ENCODE data around the gene CPE. TPM values are rescaled to one million over a fixed set of nuclear protein-coding genes. Genes with fewer than 3 reads are reported as not detected.
A peak's percentile ranks its signal among the peaks of the same experiment; 100 is the strongest.
"Not testable (repeated sequence)": the region's sequence is repeated elsewhere in the genome, so short reads cannot be mapped to it uniquely, and the experiment has no call there.

The CPE gene
- total RNA-seq, 1 experiment from 2014 or later = 21.4 TPM

DNA sequence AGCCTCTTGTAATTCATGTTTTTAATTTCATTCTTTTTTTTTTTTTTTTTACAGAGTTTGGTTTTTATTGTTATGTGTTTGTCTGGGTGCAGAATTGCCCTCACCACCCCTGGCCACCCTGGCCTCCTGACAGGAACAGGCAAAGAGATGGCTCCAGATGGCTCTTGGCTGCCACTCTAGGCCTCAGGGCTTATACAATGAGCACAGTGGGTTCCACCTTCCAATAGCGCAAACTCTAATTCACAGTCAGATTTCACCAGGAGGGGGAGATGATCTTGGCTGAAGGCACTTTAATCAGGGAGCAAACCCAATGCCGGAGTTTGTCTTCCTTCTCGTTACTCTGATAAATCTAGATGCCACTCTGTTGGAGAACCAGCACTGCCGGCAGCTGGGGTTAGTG, 24.8 kb downstream of the CPE start:
- no peak for DNase-seq (ENCODE audit: low spot score)

DNA sequence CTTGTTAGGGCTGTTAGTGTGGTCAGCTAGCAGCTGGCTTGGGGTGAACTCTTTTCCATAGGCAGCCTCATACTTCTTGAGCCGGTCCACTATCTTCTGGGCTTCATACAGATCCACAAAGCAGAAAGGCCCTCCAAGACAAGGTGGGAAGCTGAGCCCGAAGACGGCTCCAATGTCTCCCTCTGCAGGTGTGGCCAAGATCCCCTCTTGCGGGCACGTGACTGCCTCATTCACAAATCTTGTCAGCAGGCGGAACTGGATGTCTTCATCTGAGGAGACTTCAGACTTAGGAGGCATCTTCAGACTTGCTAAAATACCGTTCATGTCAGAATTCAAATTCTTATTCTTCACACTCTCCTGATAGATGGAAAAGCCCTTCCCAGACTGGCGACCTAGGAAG, 25.3 kb downstream of the CPE start:
- no peak for DNase-seq (ENCODE audit: low spot score)

DNA sequence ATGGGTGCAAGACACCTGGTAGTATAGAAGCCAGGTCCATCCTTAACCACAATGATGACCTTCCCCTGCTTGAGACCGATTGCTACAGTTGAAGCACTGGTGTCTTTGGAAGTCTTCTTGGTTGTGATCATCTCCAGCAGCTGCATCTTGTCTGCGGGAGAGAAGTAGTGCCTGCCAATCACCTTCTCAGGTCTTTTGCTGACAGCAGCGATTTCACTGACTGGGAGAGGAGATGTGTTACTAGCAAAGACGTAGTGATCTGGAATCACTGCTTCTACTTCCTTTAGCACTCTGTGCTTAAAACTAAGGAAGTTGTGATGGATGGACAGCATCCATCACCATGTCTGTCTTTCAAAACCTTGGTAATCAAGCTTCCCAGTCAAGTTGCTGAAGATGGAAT, 25.9 kb downstream of the CPE start:
- DNase-seq (ENCODE audit: low spot score) = no peak

DNA sequence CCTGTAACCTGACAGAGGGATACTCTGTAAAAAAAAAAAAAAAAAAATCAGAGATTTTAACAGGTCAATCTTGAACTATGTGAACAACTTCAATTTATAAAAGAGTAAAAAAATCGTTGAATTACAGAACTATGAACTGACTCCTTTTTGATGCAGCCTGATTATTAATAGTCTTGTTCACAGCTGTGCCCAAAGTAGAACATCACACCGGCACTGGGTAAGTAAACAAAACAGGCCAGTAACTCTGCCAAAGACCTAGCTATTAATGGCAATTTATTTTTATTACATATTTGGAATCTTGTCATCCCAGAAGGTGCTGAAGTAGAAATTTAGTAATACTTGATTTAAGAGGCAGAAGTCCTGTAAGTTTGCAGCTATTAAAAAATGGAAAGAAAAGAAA, 31.4 kb downstream of the CPE start:
- DNase-seq (ENCODE audit: low spot score) = no peak

DNA sequence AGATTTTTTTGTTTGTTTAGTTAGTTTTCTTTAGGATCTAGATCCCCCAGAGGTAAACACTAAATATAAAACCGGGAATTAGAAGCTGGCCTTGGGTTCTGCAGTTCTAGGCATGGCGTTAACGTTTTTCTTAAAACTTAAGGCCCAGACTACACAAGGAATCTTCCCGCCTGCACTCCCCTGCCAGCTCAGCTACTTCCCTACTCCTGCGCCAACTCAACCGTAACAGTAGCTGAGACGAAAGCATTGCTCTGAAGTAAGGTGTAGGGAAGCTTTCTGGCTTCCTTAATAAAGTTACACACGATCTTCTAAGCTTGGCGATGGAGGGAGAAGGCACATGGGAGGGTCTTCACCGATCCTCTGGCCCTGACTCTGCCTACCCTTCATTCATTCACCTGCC, 37.1 kb downstream of the CPE start:
- DNase-seq (ENCODE audit: low spot score) = no peak

DNA sequence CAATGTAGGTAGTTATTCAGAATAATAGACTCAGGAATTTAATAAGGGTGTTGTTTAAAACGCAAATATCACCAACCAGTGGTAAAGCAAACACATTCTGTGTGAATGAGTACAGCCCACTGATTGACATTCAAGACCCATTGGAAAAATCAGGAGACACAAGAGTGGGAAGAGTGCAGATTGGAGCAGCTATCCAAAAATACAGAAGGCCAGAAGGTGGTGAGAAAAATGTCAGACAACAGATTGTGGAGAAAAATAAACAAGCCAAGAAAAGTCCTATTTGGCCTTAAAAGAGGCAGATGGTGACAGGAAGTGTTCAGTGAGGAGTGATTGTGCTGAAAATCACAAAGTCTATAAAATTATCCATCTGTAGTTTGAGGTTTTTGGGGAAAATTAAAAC, 39.3 kb downstream of the CPE start:
- DNase-seq (ENCODE audit: low spot score) = no peak

DNA sequence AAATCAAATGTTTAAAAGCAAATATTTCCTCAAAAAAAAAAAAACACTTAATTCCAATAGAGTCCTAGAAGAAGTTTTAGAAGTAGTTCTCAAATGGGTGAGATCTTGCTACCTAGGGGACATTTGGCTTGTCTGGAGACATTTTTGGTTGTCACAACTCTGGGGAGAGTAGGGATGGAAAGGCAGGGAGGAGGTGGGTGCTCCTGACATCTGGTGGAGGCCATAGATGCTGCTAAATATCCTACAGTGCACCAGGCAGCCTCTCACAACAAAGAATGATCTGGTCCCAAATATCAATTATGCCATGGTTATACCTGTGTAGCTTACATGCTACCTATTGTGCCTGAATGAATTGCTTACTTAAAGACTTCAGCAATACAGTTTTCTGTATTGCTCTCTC, 46.8 kb downstream of the CPE start:
- DNase-seq (ENCODE audit: low spot score) = no peak

DNA sequence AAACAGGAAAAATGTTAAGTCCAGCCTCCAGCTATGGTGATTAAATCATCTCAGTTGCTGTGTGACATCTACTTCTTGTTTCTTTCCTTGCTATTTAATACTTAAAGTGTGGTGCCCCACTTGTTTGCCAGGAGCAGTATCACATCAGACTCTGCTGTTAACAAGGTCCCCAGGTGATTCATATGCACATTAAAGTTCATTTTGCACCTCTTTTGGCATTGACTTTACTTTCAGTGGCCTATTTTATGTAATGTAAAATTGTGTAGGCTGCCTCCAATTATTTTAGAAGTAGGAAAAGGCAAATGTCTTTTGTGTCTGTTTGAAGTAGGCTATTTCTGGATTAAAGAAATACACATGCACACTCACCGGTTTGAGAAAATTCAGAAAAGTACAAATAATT, 47.5 kb downstream of the CPE start:
- no peak for DNase-seq (ENCODE audit: low spot score)

DNA sequence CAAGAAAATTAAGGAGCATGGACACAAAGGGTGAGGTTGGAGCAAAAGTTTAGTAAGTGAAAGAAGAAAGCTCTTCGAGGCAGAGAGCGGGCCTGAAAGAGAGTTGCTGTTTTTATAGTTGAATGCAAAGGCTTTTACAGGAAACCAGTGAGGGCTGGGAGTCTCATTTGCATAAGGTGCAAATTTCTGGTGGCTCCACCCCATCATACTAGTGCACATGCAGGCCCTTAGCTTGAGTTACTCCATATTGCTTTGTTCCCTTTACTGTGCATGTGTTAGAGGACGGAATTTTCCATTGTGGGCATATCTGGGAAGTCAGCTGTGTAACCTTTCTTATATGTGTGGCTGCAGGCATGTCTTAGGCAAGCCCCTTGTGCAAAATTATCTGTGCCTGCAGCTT, 48.0 kb downstream of the CPE start:
- no peak for DNase-seq (ENCODE audit: low spot score)

DNA sequence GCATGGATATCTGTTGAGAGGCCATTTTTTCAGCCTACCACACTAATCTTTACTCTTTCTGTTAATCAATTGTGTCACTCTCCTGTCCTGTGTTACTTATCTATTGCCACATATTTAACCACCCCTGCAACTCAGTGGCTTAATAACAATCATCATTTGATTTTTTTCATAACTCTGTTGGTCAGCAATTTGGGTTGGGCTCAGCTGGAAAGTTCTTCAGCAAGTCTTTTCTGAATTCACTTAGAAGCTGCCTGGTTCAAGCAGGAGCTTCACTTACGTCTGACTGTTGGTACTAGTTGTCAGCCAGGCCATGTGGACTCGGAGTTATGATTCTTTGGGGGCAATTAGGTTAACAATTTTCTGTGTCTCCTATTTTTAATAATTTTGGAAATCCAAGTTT, 50.1 kb downstream of the CPE start:
- no peak for DNase-seq (ENCODE audit: low spot score)

DNA sequence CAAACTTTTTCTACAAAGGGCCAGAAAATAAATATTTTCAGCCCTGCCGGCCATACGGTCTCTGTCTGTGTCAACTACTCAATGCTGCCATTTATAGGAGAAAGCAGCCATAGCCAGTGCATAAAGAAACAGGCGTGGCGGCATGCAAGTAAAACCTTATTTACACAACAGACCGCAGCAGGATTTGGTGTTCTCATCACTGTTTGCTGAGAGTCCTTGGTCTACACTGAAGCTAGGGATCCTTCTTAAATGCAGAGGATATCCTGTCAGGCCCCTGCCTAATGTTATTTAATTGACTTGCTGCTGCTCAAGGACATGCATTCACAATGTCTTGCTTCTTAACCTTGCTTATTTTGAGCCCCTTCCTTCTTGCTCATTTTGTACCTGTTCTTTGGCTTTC, 54.7 kb downstream of the CPE start:
- DNase-seq (ENCODE audit: low spot score) = peak; percentile 41

DNA sequence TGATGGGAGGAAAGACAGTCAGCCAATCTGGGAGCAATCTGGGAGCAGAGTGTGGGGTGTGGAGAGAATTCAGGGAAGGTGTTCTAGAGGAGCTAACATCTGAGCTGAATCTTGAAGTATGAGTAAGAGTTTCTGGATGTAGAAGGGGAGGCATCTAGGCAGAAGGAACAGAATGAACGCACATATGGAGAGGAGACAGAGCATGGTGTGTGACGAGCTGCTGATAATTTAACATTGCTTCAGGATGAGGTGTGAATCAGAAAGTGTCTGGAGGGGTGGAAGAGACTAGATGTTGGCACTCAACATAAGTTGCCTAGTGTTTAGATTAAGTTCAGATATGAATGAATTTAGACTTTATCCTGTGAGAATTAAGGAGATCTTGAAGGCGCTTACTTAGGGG, 58.9 kb downstream of the CPE start:
- no peak for DNase-seq (ENCODE audit: low spot score)

DNA sequence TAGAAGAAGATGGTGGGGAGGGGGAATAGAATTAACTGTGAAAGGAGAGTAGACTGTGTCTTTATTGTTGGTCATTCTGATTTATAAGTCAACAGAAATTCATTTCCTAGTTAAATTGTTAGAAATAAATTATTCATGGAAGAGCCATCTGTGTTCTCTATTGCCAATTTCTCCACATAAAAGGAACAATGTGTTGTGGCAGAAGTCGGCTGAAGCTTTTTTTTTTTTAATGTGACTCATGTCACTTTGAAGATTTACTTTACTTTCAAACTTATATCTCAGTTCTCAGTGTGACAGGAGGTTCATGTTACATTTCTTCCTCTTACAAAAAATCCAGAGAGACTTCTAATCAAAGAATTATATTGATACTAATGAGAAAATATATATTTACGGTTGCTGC, 60.5 kb downstream of the CPE start:
- DNase-seq (ENCODE audit: low spot score) = no peak

DNA sequence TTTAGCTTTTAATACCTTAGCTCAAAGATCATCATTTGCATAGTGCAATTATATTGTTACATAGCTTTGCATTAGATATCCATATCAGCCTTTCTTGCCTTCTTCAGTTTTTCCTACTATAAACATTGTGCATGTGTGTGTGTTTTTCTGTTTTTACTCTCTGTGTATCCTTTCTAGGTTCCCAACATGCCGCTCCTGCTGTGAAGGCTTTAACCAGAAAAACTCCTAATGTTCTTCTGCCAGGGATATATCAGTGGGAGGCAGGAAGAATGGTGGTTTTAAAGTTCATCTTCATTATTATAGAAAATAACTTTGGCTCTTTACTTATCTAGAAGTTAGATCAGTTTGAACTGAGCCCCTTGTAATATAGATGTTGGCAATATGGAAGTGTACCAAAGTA, 61.2 kb downstream of the CPE start:
- DNase-seq (ENCODE audit: low spot score) = peak; percentile 19

DNA sequence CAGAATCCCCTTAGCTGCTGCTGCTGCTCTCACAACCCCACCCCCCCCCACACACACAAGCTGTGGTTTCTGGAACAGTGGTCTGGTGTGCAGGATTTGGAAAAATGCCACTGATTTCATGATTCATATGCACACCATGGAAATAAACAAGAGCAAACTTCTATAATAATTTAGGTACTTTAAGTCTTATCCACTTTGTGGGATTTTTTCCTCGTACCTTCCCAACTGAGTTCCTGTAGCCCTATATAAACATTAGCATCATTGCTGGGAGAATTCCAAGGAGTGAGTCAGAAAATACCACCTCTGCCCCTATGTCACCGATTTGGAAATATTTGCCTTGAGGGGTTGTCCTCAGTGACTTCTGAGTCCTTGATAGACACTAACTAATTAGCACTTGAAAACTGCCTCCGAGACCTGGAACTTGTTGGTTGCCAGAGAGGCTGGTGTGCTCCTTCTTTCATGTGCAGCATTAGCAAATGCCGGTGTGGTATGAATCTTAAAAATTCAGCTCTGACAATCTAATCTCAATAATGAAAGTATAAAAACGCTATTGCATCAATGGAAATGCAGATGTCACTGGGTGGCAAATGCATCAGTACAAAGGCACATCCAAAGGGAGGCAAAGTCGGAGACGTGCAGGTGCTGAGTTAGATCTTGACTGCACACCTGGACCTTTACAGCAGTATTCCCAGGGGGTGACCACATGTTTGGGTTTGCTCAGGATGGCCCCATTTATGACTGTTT, 61.8 kb downstream of the CPE start:
- peak; percentile 89 for DNase-seq (ENCODE audit: low spot score)

DNA sequence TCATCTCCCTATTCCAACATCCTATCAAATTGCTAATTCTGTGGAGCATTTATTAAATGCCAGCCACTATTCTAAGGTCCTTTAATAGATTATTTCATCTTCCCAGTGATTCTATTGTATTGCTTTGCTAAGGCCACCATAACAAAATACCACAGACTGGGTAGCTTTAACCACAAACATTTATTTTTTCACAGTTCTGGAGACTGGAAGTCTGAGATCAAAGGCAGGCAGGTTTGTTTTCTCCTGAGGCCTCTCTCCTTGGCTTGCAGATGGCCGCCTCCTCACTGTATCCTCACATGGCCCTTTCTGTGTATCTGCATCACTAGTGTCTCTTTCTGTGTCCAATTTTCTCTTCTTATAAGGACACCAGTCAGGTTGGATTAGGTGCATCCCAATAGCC, 64.5 kb downstream of the CPE start:
- DNase-seq (ENCODE audit: low spot score) = no peak

DNA sequence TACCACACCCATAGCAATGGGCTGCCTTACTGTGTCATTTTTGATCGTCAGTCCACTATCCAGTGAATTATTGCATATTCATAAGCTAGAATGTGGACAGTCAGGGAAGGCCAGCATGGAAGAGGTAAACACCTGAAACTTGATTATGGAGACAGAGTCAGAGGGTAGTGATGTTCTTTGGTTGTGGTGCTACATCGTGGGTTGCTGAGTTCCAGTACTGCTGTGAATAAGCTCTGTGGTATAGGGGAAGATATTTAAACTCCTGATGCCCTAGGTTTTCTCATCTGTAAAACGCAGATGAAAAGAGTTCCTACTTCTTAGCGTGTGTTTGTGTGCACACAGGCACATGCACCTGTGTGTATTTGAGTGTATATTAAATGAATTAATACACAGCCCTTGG, 69.9 kb downstream of the CPE start:
- DNase-seq (ENCODE audit: low spot score) = no peak

DNA sequence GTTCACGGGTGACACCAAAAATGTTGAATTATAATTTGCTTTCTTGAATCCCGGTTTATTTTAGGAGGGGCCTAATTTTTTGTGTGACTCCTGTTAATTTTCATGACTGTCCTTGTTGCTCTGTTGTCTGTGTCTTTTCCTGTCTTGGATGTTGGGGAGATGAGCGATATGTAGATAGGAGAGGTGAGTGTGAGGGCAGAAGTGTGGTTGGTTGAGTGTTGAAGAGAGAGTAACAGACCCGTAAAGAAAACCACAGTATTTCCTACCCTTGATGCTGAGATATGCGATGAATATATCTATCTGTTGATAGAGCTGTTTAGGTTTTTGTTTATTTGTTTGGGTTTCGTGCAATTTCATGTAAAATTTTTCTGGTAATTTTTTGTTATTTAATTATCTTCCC, 70.5 kb downstream of the CPE start:
- no peak for DNase-seq (ENCODE audit: low spot score)

DNA sequence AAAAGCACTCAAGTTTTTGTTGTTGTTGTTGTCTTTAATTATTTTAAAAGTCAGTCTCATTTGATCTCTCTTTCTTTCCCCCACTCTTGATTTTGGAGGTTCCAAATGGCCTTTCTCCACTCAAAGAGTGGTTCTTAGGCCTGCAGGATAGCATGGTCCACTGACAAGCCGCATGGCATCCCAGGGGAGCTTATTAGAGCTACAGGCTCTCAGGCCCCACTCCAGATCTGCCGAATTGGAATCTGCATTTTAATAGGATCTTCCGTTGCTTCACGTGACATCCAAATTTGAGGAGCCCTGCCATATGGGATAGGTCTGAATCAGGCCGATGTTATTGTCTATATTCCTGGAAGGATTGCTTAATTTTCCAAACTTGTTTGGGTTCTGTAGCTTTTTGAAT, 72.1 kb downstream of the CPE start:
- no peak for DNase-seq (ENCODE audit: low spot score)

DNA sequence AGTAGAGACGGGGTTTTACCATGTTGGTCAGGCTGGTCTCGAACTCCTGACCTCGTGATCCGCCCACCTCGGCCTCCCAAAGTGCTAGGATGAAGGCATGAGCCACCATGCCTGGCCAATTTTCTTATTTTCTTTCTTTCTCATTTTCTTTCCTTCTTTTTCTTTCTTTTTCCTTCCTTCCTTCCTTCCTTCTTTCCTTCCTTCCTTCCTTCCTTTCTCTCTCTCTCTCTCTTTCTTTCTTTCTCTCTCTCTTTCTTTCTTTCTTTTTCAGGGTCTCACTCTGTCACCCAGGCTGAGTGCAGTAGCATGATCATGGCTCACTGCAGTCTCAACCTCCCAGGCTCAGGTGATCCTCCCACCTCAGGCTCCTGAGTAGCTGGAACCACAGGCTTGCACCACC, 74.3 kb downstream of the CPE start:
- not testable (repeated sequence) for DNase-seq (ENCODE audit: low spot score)

DNA sequence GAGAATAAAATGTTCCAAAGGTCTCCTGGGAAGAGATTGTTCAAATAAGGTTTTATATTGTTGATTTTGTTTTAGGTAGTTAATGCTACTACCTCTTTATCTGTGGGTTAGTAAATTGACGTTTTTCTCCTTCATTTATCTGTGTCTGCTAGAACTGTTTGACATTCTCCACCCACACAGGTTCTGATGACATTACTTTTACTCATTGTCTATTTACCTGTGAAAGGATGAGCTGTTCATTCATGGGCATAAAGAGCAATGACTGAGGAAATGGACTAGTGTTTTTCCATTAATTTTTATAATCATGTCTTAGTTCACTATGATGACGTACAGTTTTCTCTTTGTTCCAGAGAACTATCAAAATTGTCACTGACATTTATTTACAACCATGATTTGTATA, 75.6 kb downstream of the CPE start:
- DNase-seq (ENCODE audit: low spot score) = no peak

DNA sequence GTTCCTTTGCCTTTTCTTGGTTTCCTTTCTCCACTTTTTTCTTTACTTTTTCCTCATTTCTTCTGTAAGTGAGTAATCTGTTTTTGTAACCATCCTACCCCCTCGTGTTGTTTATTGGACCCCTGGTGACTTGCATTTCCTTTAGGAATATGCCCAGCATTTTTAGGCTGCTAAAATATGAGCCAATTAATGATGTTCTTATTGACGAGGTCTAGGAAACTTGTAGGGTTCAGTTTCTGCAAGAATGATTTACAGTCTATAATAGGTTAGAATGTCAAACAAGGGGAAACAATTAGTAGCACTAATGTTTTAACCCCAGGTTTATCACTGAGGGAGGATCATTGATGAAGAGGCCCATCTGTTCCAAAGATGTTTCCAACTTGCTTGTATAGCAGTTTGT, 79.0 kb downstream of the CPE start:
- DNase-seq (ENCODE audit: low spot score) = no peak

DNA sequence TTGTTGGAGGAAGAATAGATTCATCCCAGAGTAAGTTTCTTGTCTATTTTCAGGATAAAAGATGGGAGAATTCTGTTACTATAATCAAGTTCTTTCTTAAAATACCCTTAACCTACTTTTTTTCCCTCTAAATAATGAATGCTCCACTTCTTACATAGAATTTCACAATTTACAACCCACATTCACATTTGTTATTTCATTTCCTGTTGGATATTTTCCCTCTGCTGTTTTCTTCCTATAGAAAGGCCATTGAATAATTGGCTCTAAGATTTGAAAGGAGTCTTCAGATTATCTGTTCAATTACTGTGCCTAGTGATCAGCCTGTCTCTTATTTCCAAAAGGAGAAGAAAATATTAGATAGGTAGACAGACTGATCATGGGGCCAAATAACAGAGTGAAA, 79.7 kb downstream of the CPE start:
- DNase-seq (ENCODE audit: low spot score) = no peak

DNA sequence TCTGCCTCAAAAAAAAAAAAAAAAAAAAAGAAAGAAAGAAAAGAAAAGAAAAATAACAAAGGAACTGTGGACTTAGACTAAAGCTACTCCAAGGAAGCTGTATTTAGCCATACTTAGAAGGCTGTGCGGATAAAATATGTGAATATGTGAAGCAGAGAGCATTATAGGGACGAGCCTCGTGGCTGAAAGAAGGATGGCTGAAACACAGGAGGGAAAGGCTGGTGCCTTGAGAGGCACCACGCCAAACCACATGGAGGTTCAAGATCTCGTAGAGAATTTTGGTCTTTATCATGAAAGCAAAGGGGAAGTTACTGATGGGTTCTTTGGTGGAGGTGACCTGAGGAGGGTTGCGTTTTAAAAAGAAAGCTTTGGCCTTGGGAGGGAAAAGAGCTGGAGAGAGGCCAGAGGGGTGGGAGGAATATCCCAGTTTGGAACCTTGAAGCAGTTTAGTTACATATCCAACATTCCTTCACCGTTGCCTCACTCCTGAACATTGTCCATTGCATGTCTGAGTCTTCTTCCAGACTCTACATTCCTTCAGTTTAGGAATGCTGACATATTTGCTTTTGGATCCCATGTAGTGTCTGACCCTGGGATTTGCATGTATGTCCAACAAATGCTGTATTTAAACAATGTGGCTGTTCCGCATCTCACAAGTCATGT, 82.5 kb downstream of the CPE start:
- no peak for DNase-seq (ENCODE audit: low spot score)
